ENCODE results near the gene UST.

Gene UST

DNA sequence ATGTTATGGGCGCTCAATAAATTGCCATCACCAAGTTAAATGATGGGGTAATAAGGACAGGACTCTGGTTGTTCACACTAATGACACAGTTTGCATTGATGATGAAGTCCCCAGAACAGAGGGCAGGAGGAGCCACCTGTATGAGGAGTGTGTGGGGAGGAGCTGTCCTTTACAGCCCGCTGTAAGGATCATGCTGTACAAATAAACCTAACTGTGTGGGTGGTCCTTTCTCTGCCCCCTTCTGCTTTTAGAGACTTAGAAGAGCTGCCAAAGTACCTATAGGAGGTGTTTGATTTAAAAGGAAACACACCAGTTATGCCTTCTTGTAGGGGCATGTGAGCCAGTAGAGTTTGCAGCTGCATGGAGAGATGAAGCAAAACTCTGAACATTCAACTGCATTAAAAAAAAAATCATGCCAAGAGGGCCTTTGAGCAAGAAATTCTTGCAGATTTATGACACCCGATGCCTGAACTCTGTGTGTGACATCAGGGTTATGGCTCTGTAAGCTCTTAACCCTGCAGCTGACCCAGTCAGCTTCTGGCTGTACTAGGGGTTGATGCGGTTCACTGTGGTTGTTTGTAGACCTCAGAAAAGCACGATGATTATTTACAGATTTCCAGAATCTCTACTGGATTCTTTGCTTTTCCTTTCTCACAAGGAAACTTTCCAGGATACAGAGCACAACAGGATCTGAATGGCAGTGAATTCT, 67.4 kb downstream of the UST start:
- CTCF ChIA-PET = interaction anchor here (1.1 to 2.8 kb wide), 4 partner anchors 10 to 33 kb away, joined by 3 to 10 read pairs (median 4); no protein-coding TSS in a partner anchor
- POLR2A ChIA-PET = no interaction called here
- TF ChIP-seq, protein P1, sequence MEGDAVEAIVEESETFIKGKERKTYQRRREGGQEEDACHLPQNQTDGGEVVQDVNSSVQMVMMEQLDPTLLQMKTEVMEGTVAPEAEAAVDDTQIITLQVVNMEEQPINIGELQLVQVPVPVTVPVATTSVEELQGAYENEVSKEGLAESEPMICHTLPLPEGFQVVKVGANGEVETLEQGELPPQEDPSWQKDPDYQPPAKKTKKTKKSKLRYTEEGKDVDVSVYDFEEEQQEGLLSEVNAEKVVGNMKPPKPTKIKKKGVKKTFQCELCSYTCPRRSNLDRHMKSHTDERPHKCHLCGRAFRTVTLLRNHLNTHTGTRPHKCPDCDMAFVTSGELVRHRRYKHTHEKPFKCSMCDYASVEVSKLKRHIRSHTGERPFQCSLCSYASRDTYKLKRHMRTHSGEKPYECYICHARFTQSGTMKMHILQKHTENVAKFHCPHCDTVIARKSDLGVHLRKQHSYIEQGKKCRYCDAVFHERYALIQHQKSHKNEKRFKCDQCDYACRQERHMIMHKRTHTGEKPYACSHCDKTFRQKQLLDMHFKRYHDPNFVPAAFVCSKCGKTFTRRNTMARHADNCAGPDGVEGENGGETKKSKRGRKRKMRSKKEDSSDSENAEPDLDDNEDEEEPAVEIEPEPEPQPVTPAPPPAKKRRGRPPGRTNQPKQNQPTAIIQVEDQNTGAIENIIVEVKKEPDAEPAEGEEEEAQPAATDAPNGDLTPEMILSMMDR (IDR thresholded peaks at IDR 0.05; ENCODE audit: control extremely low read depth, extremely low read depth, low read depth, missing control alignments) = no peak
- no peak for DNase-seq (ENCODE audit: extremely low spot score)

DNA sequence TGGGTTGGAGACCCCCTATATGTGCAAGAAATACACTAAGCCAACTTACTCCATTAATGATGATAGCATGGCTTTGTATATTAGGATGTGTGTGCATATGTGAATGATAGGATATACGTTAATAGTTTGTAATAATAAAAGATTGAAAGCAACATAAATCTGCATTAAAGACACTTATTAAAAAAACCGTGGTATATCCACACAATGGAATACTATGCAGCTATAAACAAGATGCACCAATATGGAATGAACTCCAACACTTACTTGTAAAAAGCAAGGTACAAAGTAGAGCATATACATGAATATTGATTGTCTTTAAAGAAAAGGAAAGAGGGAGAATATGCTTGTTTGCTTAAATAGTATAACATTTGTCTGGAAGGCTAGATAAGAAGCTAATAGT, 68.0 kb downstream of the UST start:
- ChIA-PET POLR2A (no interaction called here), CTCF (interaction anchor here (1.1 to 2.8 kb wide), 5 partner anchors 9 to 238 kb away, joined by 3 to 10 read pairs (median 4); no protein-coding TSS in a partner anchor)
- TF ChIP-seq, protein P1 (IDR thresholded peaks at IDR 0.05; ENCODE audit: control extremely low read depth, extremely low read depth, low read depth, missing control alignments) = no peak
- no peak for DNase-seq (ENCODE audit: extremely low spot score)

DNA sequence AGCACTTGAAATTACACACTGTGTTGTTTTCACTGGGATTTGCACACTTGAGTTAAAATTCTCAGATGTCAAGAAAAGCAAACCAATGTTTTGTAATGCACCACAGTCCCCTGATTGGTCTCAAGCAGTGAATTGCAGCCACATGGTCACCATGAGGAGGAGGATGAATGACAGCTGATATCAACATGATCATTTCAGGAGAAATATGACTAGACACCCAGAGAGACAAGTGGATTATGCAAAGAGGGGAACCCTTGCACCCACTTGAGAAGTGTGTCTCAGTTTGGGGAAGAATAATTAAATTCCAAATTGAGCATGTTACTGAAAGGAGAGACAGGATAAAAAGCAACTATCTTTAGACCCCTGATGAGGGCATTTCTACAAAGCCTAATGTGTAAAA, 69.3 kb downstream of the UST start:
- CTCF ChIA-PET = interaction anchor here (0.8 to 2.8 kb wide), 4 partner anchors 10 to 239 kb away, joined by 3 to 10 read pairs (median 4); no protein-coding TSS in a partner anchor
- POLR2A ChIA-PET = interaction anchor here (0.5 kb wide), 1 partner anchor 94 kb away, joined by 4 read pairs; no protein-coding TSS in a partner anchor

DNA sequence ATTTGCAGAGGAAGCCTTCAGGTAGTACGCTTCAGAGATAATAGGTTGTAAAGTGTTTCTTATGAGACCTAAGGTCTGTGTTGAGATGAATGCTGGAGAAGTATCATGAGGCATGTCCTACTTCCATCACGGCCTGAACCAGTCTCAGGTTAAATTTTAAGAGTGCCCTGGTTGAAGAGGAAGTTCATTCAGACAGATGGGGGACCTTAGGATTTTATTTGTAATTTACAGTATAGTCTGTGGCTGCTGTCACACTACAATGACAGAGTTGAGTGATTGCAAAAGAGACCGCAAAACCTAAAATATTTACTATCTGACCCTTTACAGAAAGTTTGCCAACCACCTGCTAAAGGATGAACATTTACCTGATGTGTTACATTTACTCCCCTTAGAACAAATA, 70.9 kb downstream of the UST start:
- ChIA-PET POLR2A (no interaction called here), CTCF (no interaction called here)
- TF ChIP-seq, protein P1 (IDR thresholded peaks at IDR 0.05; ENCODE audit: control extremely low read depth, extremely low read depth, low read depth, missing control alignments) = no peak
- DNase-seq (ENCODE audit: extremely low spot score) = no peak

More for the DNA sequence above, 69.3 kb downstream of the UST start:
- TF ChIP-seq, protein P1 (IDR thresholded peaks at IDR 0.05; ENCODE audit: control extremely low read depth, extremely low read depth, low read depth, missing control alignments) = no peak
- DNase-seq (ENCODE audit: extremely low spot score) = no peak

DNA sequence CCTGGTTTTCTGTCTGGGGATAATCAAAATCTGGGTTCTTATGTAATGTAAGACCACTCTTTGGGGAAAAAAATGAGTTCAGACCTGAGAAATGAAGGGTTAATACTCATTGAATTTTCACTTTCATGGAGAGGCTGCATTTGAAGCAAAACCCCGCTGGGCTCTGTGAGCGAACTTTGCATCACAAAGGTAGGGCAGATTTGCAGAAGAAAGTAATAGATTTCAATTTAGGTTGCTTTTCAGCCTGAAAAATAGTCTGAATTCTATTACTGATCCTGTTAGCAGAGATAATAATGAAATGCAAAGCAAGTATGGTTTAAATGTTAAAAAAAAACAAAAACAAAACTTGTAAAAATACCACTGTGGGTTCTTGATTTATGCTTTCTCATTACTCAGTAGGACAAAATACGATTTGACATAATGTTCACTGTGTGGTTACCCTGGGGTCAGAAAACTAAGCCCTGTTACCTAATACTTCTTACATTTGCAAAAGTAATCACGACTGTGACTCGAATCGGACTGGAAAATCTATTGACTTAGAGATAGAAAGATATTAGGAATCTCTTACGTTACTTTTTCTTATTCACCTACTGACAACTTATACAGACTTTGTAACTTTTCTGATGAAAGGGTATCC, 72.2 kb downstream of the UST start:
- ChIA-PET CTCF (no interaction called here), POLR2A (no interaction called here)
- TF ChIP-seq, protein P1 (IDR thresholded peaks at IDR 0.05; ENCODE audit: control extremely low read depth, extremely low read depth, low read depth, missing control alignments) = no peak
- DNase-seq (ENCODE audit: extremely low spot score) = no peak

DNA sequence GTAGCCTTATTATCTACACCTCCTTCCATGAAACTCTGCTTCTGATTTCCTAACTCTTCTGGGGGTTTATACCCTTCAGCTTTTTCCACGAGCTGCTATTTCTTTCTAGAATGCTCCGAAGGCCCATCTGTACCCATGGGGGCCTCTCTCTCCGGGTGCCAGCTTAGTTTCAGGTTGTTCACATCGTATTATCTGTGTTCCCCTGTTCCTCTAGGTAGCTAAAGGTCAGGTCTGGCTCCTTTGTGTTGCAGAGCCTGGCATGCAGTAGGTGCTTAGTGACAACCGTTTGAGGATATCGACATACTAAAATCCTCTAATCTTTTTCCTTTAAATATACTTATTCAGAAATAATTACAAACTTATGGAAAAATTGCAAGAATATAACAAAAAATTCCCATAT, 73.0 kb downstream of the UST start:
- ChIA-PET POLR2A (interaction anchor here (0.7 kb wide), 1 partner anchor 1085 kb away, joined by 3 read pairs; no protein-coding TSS in a partner anchor), CTCF (interaction anchor here (1.3 kb wide), 1 partner anchor 20 kb away, joined by 3 read pairs; no protein-coding TSS in a partner anchor)
- DNase-seq (ENCODE audit: extremely low spot score) = no peak
- TF ChIP-seq, protein P1 (IDR thresholded peaks at IDR 0.05; ENCODE audit: control extremely low read depth, extremely low read depth, low read depth, missing control alignments) = no peak

Data from GM10248 (cell line).